GM11168 (cell line): ENCODE results near the gene TFB2M.
"Not testable (repeated sequence)": the region's sequence is repeated elsewhere in the genome, so short reads cannot be mapped to it uniquely, and the experiment has no call there.

ENCODE experiments used
- in situ Hi-C: fragments of 300-500 bp; cut with MboI; formaldehyde crosslinking; loops from one replicate; pipeline ENCODE4 v1.12.0; 2022; ENCODE audit warnings: low sequenced_read_pairs; ENCODE audit not compliant: unreplicated experiment

The TFB2M gene, protein sequence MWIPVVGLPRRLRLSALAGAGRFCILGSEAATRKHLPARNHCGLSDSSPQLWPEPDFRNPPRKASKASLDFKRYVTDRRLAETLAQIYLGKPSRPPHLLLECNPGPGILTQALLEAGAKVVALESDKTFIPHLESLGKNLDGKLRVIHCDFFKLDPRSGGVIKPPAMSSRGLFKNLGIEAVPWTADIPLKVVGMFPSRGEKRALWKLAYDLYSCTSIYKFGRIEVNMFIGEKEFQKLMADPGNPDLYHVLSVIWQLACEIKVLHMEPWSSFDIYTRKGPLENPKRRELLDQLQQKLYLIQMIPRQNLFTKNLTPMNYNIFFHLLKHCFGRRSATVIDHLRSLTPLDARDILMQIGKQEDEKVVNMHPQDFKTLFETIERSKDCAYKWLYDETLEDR

DNA sequence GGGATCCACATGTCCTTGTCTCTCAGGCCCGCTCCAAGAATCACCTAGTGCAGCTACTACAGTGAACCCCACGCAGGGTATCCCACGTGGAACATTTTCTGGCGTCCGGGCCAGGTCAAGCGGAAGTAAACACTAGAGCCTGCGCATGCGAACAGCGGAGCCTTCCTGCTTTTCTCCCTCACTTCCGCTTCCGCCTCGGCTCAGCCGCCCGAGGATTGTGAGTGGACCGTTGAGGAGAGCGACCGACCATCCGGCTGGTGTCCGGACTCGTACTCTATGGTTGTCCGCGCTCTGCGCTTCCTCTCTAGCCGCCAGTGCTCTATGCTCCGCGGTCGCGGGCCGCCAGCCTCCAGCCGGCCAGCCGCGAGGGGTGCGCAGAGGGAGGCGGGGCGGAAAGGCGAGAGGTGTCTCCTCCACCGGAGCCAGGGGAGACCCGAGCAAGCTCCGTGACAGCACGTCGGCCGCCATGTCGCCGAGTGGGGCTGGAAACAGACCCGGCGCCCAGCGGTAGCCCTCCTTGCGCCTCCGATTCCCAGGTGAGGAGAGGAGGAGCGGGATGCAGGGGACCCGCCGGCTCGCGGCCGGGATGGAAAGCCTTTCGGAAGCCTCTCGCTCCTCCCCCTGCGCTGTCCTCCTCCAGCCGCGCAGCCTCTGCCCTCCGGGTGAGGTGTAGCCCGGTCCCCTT, at the start of gene TFB2M, which contains the start of gene CNST:
TFB2M (minus strand) TSS at position 134 of the 685 bp plus-strand sequence; CDS start at position 11, 123 bp downstream.
CNST (plus strand) TSS at position 329 of the 685 bp plus-strand sequence. CDS start 25,107 bp downstream, outside the sequence.
- in situ Hi-C loops = no loop called here

DNA sequence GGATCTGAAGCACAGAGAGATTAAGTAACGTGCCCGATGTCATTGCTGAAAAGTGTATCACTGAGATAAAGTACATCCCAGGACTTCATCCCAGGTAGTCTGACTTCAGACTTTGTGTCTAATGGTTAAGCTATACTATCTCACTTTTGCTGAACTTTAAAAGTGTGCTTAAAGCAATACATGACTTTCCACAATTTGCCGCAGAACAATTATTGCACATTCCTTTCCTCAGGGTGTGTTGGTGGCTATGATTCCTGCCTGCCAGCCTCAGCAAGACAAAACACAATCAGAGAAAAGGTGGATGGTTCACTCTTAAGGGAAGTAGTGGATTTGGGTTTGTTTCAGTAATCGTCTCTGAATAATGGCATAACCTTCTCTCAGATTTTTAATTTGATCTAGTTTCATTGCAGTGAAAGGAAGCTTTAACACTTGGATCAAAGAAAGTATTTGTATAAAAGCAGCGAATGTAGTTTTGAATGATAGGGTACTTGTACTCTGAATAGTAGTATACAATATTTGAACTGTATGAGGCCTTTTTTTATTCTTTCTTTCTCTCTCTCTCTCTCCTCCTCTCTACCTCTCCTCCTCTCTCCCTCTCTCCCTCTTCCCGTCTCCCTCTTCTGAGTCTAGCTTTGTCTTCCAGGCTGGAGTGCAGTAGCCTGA, 47.2 kb upstream of the TFB2M start:
- in situ Hi-C loops = no loop called here

DNA sequence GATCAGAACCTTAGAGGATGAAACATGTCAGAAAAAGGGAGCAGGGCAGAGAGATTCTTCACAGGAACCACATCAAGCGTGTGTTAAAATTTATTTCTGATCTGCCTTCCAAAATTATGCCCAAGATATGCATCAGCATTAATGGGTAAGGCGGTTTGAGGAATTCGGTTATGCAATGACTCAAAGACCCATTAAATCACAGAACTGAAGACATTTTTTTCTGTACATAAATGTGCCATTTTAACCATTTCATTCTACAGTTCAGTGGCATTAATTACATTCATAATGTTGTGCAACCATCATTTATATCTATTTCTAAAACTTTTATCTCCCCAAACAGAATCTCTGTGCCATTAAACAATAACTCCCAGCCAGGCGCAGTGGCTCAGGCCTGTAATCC, 43.6 kb upstream of the TFB2M start:
- in situ Hi-C loops = no loop called here

DNA sequence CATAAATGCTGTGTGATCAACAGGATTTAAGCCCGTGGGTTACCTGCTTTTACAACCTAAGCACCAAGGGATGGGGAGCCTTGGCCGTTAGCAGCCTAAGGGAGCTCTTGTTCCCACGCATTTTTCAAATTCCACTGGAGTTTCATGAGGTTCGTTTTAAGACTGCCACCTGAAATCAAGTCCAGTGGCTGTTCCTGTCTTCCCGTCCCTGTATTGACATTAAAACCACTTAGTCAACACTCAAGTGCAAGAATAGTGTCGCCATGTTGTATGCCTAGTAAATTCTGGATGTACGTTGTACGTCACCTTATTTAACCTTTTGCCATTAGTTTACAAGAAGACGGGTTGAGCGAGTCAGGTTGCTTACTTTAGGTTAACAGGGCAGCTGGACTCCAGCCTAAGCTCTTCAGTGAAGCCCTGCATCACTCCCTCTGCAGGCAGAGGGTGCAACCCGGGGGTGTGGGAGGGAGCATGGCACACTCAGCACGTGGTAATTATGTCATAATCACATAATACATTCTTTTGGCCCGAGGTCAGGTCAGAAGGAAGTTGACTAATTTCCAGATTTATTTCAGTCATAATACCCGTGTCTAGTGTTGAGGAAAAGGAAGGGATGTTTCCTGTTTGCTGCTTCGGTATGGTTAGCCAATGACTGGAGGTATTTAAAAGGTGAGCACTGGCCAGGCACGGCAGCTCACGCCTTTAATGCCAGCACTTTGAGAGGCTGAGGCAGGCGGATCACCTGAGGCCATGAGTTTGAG, 42.7 kb upstream of the TFB2M start:
- in situ Hi-C loops = no loop called here

DNA sequence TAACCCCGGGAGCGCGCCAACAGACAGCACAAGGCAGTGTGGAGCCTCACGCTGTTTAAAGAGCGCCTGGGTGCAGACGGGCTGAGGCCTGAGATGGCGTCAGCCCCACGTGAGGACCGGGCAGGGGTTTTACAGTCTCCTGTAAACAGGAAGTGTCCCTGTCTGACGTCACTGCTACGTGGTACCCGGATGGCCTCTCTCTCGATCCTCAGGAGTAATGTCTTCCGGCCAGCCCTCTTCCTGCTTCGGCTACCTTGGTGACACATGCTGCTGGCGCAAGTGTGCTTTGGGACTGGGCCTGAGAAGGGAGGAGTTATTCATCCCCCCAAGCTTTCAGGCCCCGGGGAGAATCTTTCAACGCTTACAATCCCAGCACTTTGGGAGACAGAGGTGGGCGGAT, 41.4 kb upstream of the TFB2M start:
- in situ Hi-C loops = no loop called here

DNA sequence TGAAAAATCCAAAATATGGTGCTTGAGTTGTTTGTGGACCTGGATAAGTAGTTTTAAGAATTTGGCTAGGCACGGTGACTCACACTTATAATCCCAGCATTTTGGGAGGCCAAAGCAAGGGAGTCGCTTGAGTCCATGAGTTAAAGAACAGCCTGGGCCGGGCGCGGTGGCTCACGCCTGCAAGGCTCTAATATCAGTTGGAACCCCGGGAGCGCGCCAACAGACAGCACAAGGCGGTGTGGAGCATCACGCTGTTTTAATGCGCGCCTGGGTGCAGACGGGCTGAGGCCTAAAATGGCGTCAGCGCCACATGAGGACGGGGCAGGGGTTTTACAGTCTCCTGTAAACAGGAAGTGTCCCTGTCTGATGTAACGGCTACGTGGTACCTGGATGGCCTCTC, 39.2 kb upstream of the TFB2M start:
- in situ Hi-C loops = not testable (repeated sequence)

DNA sequence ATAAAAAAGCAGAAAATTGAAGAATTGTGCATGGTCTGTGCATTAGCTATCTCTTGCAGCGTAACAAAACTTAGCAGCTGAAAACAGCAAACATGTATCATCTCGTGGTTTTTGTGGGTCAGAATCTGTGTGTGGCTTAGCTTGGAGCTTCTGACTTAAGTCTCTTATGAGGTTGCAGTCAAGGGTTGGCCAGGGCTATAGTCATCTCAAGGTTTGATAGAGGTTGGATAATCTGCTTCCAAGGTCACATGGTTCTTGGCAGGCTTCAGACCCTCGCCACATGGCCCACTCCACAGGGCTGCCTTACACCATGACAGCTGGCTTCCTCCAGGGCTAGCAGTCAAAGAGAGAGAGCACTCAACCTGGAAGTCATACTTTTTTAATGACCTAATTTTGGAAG, 36.1 kb upstream of the TFB2M start:
- in situ Hi-C loops = no loop called here

DNA sequence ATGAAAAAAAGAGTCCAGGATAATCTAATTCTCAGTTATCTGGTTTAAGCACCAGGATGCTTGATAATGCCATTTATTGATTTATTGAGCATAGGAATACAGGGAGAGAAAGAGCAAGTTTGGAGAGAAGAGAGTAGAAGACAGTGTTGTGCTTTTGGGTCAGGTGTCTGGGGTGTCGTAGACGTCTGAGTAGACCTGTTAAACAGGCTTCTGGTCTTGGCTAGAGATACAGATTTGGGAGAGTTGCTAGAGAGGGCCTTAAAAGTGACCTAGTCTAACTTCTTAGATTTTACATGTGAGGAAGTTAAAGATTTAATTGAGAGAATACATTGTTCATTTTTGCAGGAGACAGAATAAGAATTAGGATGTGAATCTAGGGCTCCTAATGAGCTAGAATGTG, 34.5 kb upstream of the TFB2M start:
- in situ Hi-C loops = no loop called here

DNA sequence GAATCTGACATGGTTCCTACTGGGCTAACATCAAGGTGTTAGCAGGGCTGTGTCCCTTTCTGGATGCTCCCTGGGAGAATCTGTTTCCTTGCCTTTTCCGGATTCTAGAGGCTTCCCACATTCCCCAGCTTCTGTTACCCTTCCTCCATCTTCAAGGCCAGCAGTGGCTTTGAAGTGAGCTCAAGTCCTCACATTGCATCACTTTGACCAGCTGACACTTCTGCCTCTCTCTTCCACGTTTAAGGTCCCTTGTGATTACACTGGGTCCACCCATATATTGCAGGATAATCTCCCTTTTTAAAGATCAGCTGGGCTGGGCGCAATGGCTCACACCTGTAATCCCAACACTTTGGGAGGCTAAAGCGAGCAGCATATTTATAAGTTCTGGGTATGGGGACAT, 33.3 kb upstream of the TFB2M start:
- in situ Hi-C loops = no loop called here

DNA sequence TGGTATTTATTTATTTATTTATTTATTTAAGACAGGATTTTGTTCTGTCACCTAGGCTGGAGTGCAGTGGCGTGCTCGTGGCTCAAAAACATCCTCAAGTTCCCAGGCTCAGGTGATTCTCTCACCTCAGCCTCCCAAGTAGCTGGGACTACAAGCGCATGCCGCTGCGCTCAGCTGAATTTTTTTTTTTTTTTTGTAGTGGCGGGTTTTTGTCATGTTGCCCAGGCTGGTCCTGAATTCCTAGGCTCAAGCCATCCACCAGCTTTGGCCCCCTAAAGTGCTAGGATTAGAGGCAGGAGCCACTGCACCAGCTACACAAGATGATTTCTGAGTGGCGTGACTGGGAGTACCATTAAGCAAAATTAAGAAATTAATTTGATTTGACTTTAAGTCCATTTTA, 31.9 kb upstream of the TFB2M start:
- in situ Hi-C loops = no loop called here

DNA sequence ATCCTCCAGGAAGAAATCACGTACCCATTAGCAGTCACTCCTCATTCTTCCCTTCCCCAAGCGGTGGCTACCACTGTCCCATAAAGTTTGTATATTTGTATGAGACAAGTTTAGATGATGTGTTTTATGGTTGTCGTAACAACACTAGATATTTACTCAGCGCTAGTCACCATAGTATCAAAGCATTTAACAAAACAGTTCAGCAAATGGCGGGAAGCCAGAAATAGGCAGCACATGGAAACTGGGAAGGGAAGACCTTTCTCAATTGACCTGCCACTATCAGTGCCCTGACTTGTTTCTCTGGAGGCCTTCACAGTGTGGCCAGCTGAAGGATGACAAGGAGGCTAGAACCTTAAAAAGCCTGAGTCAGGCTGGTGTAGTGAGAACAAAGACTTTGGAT, 31.3 kb upstream of the TFB2M start:
- in situ Hi-C loops = no loop called here

DNA sequence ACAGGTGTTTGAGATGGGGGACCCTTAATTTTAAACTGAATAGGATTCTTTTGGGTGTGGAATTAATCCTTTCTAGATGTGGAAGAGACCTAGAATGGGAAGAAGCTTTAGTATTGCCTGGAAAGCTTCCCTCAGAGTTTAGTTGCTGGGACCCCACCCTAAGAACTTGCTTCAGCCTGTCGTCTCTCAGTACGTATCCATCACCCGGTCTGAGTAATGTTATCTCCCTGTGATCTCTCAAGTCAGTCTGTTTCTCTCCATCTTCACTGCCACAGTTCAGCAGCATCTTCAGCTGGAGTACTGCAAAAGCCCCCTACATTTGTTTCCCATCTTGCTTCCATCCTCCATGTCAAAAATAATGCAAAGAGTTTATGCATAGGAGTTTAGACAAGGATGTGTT, 29.1 kb upstream of the TFB2M start:
- in situ Hi-C loops = no loop called here

DNA sequence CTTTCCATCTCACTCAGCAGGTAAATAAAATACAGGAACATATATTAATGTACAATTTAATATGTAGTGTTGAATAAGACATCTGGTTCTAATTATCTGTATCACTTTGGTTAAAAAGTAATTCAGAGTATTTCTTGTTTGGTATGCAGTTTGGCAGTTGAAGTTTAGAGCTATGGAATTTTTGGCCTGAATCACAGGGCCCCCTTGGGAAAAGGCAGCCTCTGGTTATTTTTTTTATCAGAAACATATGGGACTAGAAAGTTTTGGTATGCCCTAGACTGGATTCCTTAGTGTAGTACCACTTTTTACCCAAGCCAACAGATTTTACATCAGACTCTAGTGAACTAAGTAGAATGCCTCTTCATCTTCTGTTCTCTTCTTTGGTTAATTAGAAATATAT, 26.6 kb upstream of the TFB2M start:
- in situ Hi-C loops = no loop called here

DNA sequence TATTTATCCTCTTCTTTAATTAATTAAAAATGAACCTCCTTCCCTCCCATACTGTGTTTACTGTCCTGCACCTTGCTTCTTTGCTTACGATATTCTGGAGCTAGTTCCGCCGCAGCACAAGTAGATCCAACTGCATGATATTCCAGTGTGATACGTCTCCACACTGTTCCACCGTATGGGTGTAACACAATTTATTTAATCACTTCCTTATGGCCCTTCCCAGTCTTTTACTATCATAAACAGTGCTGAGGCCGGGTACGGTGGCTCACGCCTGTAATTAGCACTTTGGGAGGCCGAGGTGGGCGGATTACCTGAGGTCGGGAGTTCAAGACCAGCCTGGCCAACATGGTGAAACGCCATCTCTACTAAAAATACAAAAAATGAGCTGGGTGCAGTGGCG, 25.9 kb upstream of the TFB2M start:
- in situ Hi-C loops = no loop called here

DNA sequence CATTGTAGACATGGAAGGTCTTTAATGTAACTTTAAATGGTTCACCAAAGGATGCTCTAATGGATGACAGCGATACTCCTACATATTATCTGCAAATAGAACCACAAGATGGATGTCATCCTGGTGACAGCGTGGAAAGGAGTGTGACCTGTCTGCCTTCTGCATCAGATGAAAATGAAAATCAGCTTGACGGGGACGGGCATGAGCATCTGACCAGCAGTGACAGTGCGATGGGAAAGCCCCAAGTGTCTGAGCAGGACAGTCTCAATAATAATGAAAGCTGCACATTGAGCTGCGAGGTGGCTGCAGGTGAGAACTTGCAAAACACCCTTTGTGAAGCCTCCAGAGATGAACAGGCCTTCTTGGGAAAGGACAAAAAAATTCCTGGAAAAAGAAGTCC, 25.4 kb upstream of the TFB2M start:
- in situ Hi-C loops = no loop called here

DNA sequence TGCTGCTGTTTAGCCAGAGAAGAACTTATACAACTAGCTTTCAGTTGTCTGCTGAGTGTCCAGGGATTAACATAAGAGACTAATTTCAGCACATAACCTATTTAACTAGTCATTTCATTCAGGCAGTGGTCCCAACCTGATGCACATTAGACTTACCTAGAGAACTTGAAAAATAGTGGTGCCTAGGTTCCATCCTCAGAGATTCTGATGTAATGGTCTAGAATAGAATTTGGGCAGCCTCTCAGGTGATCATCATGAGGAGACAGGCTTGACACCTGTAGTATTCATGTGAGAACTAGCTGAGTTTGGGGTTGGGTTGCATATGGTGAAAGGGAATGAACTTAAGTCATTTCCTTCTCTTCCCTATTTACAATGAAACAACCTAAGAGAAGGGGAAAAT, 25.0 kb upstream of the TFB2M start:
- in situ Hi-C loops = no loop called here

DNA sequence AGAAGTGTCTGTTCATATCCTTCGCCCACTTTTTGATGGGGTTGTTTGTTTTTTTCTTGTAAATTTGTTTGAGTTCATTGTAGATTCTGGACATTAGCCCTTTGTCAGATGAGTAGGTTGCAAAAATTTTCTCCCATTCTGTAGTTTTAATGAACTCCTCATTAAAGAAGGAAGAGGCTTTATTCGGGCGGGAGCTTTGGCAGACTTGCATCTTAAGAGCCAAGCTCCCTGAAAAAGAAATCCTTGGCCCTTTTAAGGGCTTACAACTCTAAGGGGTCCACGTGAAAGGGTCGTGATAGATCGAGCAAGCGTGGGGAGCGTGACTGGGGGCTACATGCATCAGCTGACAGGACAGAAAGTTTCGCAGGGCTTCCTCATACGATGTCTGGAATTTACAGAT, 23.9 kb upstream of the TFB2M start:
- in situ Hi-C loops = not testable (repeated sequence)

DNA sequence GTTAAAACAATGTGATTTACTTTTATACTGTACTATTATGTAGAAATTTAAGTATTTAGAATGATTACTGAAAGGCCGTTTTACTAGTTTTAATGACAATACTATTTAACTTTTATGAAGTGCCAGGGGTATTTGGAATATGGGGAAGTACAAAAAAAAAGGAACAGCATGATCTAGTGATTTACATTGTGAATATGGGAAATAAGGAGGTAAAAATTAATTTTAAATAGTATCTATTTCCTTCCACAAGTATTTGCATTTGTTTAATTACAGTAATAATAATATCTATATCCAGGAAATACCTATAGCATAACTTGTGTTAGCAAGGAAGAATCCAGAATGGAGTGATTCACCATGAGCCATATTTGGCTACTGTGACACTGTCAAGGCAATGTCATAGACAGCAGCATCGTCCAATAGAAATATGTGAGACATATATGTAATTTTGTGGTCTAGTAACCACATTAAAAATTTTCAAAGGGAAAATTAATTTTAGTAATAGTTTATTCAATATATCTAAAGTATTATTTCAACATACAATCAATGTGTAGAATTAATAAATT, 22.2 kb upstream of the TFB2M start:
- in situ Hi-C loops = no loop called here

DNA sequence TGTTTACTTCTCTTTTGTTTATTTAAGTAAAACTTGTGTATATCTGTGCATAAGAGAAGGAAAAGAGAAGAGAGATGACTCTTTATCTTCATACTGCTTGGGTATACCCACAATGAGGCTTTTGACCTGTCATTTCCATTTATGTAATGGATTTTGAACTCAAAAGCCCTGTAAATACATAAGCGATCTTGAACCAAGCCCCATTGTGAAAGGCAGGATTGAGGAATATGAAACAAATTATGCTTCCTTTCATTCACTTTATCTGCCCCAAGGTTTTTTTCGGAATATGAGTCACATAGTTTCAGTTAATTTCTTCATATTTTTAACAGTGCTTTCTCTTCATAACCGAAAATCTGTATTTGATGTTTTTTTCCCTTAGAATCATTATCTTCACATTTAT, 21.5 kb upstream of the TFB2M start:
- in situ Hi-C loops = no loop called here

DNA sequence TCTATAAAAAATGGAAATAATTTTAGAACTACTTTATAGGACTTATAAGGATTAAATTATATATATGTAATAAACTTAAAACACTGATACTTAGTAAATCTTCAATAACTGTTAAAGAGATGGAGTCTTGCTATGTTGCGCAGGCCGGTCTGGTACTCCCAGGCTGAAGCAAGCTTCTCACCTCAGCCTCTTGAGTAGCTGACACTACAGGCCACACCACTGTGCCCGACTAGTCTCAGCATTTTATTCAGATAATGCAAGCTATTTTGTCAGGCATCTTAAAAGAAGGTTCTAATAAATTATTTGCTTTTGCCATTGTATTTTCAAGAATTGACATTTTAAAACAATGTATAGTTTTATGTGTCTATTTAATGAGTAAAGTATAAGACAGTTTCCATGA, 21.0 kb upstream of the TFB2M start:
- in situ Hi-C loops = no loop called here
